SK-MEL-5 (cell line): ENCODE results near the gene SEC16A. TPM values are rescaled to one million over a fixed set of nuclear protein-coding genes. Genes with fewer than 3 reads are reported as not detected.

Experiments used
- DNase-seq: peaks from one replicate; pipeline ENCODE4 v3.0.0-alpha.2; 2016; ENCODE audit warnings: low read depth, low spot score
- in situ Hi-C: cut with HindIII; loops from 2 replicates; pipeline ENCODE4 v1.10.0; 2016; ENCODE audit warnings: low sequenced_read_pairs, high pct_unique_total_duplicates, low pct_unique_long_range_greater_than_20kb
- total RNA-seq: library from RNA; depleted of rRNA; stranded (reverse); fragments of >200 nt; shearing (Covaris generic); gene quantifications from 2 replicates; pipeline ENCODE4 v1.2.3, GENCODE V29; 2014

SEC16A gene
- total RNA-seq, 1 experiment from 2014 or later, result 16.4 TPM

DNA sequence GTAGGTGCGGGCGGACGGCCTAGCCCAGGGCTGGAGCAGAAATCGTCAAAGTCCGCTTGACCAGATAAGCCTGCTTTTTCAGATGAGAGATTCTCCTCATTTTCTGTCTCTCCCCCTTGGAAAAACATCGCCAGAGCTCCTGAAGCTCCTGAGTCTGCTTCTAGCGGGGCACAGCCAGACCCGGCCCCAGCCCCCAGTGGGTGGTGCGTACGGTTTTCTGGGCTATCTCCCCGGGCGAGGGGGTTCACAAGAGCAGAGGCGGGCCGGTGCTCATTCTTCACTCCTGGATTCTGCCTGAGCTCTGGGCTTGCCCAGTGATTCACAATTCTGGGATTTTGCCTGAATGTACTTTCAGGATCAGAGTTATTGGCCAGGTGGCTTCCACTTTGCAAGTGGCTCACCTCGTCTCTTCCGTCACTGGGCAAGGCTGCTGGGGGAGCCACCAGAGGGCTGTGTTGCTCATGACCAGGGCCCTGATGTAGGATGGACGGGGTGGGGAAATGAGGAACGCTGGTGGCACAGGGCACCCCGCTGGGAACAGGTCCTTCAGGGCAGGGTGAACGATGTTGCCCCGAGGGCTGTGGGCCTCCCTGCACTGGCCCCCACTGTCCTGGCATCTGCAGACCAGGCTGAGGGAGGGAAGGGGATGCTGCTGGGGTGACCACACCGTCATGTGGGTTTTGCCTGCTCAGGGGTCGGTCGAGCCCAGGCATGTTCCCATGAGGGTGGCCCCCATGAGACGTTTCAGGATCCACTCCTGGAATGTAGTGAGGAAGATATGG, 6.3 kb downstream of the SEC16A start:
- DNase-seq, result no peak
- in situ Hi-C loops, result no loop called here

DNA sequence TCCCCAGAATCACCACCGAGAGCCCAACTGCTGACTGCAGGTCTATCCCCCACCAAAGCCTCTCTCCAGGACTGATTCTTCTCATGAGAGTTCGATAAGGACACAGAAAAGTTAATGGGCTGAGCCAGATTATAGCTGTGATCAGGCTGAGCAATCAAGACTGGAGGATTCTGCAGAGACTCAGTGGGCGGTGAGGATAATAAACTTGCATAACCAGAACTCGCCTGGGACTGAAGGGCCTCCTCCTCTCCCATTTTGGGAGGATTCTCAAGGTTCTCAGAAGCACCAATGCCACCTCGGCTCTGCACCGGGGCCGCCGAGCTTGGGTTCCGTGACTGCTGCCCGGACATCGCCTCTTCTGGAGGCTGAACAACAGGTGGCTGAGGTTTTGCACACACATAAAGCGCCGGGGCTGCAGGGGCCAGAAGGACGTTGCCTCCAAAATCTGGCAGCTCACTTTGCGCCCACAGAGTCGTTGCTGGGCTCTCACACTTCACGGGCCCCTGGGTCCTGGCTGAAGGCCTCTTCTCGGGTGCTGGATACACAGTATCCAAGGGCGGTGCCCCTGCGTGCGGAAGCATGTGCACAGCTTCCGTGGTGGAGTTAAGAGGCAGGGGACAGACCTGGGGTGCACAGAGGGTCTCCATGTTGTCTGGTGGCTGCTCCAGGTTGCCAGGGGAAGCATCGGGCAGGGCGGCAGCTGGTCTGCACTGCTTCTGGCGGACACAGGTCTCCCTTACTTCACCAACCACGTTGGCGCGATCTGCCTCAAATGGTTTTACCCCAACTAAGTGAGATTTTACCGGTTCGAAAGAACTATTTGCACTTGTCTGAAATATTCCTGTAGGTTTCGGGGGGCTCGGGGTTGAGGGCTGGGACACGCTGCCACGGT, 7.6 kb downstream of the SEC16A start:
- in situ Hi-C loops, result no loop called here
- DNase-seq, result no peak

DNA sequence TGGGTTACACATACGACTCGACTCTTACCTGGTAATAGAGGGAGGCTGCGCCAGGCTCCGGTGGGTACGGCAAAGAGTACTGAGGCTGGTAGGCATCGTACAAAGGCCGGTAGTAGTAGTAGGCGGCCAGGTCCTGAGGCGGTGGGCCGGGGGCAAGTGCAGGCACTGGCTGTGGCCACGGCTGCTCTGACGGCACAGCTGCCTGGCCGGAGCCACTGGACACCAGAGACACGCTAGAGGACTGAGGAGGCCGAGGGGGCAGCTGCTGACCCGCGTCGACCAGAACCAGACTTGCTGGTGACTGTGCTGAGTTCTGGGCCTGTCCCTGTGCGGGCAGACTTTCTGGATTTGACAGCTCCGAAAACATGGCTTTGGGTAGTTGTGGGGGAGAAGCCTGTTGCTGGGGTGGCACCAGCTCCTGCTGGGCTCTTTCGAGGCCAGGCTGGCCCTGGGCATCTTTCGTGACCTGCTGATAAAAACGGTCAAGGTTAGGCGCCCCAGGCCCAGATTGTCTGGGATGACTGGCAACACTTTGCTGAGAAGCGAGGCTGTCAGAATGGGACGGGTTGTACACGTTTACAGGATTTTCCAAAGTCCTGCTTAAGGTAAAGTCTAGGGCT, 8.7 kb downstream of the SEC16A start:
- no peak for DNase-seq
- in situ Hi-C loops, result no loop called here

DNA sequence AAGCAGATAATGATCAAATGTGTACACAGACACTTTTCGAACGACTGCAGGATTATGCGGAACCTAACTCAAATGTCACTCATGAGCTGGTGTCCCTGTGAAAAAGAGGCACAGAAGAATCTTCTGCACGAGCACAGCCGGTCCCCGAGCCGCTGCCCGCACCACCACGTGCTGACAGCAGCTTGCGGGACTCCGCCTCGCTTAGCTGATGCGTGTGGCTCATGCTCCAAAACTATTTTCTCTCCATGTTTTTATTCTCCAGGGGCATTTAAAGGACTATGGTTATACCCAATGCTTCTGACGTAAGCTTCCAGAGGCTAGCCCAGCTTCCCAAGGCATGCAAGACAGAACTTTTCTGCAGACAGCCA, 9.5 kb downstream of the SEC16A start:
- DNase-seq, result no peak
- in situ Hi-C loops, result no loop called here

DNA sequence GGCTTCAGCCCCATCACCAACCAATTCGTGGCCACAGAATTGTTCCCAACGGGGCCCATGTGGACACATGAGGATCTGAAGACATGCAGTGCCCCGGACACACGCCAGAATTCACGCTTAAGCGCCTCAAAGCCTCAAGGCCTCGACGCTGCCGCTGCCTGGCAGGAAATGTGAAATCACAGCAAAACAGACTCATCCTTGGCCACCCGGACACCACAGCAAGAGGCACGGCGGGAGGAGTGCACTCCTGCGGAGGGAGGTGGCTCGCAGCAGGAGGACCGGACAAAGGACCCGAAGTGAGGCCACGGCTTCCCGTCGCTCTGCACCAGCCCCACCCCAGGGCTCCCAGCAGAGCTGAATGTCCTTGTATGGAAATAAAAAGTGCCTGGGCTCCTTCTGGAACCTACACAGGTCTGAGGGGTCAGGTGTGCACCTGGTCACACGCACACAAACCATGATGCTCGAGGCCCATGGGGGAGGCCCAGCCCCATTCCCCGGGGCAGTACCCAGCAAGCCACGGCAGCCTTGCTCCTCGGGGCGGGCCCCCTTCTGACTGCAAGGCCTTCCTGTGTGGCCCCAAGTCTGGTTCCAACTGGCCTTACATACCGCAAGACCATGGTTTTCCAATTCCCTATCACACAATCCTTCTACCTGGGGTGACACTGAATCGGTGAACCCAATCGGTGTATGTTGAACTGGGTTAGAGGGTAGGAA, 10.0 kb downstream of the SEC16A start:
- DNase-seq, result no peak
- in situ Hi-C loops, result no loop called here

DNA sequence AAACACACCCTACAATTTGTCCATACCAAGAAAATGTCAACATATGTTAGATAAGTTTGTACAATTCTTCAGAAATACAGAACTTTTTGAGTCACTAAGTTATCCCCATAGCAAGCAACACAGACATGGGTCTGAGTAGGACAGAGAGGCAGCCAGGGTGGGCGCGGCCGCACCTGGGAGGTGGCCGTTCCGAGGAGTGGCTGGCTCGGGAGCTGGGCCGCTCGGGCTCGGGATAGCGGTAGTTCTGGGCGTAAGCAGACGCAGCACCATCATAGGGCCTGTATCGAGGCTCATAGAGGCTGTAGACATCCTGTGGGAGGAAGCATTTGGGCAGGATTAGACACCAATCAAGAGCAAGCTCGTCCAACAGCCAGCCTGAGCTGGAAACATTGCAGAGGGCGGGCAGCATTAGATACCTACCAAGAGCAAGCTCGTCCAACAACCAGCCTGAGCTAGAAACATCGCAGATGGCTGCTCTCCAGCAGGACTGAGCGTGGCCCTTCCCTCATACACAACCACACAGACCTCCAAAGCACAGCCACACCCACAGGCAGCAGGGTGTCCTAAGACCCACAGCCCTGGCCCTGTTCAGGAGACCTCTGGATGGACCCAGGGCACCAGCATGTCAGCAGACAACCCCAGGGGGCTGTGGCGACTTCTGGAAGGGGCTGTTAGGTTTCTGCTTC, 10.9 kb downstream of the SEC16A start:
- in situ Hi-C loops, result no loop called here
- DNase-seq, result no peak

DNA sequence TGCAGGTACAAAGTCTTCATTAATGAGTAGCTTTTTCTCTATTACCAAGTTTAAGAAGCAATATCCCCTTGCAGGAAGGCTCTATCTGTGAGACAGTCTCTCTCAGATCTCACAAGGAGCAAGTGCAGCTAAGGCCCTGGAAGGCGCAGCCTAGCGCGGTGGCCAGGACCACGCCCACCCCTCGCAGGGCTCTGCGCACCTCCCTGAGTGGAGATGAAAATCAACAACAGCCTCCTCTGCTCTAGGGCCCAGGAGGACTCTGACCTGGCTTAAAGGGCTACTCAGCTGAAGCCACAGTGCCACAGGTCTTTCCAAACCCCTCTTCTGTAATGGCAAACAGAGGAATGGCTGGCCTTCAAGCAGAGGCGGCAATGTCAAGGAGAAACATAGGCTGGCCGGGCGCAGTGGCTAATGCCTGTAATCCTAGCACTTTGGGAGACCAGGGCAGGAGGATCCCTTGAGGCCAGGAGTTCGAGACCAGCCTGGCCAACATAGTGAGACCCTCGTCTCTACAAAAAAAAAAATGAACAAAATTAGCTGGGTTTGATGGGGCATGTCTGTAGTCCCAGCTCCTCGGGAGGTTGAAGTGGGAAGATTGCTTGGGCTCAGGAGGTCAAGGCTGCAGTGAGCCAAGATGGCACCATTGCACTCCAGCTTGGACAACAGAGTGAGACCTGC, 11.9 kb downstream of the SEC16A start:
- DNase-seq, result no peak

DNA sequence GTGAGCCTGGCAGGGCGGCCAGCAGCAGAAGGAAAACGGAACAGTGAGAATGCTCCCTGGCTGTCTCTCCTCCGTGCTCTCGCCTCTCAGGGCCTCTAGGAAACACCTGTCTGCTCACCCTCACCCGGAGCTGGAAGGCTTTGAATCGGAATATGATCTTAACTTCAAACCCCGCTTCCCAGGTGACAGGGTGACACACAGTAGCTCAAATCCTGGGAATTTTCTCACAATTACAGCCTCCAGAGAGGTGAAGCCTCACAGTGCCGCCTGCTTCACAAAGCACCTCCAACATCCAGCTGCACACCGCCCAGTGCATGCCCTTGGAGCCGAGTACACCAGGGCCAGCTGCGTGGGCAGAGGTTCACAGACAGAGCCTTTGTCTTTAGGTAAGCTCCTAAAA, 12.5 kb downstream of the SEC16A start:
- DNase-seq, result no peak
- in situ Hi-C loops, result no loop called here

More for the DNA sequence above, 11.9 kb downstream of the SEC16A start:
- in situ Hi-C loops, result no loop called here

DNA sequence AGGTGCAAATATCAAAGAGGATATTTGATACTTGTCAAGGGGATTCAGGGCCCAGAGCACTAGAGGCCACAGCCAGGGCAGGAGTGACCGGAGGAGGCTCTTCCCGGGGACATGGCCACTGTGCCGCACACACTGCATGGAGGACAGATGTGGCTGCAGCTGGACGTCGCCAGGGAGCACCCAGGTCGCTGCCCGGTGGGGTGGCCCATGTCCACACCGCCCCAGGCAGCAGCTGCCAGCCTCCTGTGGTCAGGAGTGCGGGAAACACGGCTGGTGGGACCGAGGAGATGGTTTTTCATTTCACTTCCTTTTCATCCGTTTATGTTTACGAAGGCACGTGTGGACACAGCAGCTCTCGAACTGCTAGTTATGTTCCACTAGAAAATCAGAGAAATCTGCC, 15.1 kb downstream of the SEC16A start:
- in situ Hi-C loops, result no loop called here

DNA sequence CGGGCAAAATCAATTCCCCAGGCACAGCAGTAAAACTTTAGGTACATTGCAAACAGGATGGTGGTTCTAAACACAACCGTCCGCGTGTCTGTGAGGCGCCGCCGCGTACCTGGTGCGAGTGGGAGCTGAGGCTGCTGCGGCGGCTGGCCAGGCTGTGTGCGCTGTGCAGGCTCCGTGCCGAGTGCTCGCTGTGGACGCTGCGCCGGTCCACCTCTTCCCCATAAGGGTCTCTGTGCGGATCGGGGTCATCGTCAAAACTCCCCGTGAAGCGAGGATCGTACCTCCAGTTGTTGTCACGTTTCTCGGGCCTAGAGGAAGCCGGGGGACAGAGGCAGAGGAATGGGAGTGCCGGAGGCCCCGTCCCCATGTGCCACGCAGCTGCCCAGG, 16.7 kb downstream of the SEC16A start:
- in situ Hi-C loops, result no loop called here
- DNase-seq, result no peak

More for the DNA sequence above, 15.1 kb downstream of the SEC16A start:
- DNase-seq, result no peak

DNA sequence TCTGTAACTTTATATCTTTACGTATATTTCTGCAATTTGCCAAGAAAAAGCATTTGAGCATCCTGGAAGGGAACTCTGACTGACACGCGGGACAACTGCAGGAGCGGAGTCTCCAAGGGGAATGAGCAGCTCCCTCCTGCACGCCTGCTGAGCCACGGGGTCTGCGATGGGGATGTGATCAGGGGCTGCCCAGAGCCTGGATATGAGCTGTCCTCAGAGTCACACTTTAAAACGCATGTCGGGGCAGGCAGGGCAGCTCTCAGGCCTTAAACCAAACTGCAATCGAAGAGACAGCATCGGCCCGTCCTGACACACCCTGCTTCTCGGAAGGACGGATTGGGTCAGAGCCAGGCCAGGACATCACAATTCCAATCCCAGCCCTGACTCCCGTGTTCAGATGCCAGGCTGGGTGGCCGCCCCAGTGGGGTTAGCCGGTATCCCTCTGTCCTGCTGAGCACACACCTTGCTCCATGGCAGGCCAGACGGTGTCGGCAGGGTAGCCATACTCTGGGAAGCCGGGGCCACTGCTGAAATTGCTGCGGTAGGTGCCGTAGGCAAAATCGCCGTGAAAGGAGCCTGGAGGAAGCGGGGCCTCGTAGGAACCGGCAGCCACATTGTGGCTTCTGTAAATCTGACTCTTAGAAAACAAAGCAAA, 17.2 kb downstream of the SEC16A start:
- no peak for DNase-seq
- in situ Hi-C loops, result no loop called here

DNA sequence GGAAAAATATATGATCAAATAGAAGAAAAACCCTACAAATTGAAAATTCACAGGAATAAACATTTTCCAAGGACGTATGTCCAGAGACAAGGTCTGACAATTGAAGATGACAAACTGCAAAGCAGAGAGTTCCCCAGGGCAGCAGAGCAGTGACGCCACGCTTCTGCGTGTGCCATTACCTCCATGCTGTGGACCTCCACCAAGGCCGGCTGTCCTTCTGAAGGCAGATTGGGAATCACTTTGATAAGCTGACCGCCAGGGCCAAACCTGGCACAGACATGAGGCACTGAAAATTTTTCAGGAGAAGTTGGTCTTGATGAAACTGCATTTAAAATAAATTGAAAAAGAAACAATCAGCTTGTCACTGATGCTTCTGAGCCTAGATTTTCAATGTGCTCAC, 18.6 kb downstream of the SEC16A start:
- DNase-seq, result no peak
- in situ Hi-C loops, result no loop called here

DNA sequence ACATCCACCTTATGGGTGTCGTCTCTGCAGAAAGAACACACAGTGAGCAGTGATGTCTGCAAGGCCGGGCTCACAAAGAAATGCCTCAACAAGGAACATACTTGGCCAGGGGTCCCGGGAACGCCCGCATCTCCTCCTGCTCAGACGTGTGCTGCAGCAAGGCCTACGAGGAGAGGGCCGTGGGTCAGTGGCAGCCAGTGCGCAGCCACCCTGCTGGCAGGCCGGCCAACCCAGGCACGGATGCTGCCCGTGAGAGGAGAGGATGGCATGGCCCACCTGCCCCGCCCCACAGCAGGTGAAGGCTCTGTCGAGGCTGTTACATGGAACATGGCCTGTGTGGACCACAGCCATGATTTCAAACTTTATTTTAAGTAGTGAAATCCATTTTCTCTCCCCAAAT, 19.3 kb downstream of the SEC16A start:
- in situ Hi-C loops, result no loop called here
- DNase-seq, result no peak

DNA sequence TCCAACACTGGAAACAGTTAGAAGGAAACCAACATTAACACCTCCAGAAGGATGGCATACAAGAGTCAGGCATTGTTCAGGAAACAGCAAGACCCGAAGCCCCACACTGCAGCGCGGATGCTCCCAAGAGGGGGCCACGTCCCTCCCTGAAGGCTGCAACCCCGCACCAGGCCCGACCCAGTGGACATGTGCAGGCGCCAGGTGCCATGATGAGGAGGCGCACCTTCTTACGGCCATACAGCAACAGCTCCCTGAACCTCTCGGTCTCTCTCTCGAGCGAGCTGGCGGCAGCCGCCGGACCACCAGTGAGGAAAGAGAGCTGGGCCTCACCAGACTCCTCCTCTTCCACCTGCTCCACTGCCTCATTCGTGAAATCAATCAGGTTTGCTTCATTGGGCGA, 20.2 kb downstream of the SEC16A start:
- in situ Hi-C loops, result no loop called here
- DNase-seq, result no peak

DNA sequence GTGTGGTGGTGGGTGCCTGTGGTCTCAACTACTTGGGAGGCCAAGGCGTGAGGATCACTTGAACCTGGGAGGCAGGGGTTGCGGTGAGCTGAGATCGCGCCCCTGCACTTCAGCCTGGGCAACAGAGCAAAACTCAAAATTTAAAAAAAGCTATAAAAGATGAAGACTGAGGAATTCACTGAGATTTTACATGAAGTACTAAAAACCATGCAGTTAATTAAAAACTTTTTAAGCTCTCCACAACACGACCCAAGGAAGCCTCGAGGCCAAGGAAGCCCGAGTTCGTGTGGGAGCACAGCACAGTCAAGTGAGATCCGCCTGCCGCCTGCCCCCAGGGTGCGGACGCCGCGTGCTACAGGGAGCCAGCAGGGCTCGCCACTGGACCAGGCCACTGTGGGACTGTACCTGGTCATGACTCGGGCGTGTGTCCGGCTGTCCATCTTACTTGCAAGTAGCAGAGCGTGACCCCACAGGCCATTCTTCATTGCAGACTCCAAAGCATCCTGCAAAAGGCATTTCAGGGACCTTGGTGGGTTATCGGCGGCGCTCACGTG, 22.0 kb downstream of the SEC16A start:
- DNase-seq, result no peak
- in situ Hi-C loops, result no loop called here

DNA sequence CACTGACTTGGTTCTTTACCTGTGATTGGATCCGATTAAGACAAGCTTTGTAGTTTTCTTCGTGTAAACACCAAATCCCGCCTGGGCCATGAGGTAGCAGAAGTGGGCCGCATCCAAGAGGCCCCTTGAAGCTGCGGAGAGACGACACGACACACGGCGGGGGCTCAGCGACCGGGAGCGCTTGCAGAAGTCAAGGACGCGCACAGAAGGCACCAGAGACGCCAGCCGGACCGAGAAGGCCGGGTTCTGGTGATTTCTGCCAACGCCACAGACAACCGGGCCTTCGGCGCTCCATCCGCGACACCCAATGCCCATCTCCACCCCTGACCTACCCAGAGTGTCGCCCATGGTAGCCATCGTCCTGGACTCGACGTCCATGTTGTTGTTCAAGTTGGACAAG, 23.4 kb downstream of the SEC16A start:
- no peak for DNase-seq
- in situ Hi-C loops, result no loop called here
